Hippocampal formation (tissue), 2 donors: ENCODE data around the gene LAMA5.

Experiments used
- DNase-seq, 2 donors: peaks; one replicate each; lab custom pipeline; 2025; lab: John Stamatoyannopoulos, UW

Gene LAMA5

DNA sequence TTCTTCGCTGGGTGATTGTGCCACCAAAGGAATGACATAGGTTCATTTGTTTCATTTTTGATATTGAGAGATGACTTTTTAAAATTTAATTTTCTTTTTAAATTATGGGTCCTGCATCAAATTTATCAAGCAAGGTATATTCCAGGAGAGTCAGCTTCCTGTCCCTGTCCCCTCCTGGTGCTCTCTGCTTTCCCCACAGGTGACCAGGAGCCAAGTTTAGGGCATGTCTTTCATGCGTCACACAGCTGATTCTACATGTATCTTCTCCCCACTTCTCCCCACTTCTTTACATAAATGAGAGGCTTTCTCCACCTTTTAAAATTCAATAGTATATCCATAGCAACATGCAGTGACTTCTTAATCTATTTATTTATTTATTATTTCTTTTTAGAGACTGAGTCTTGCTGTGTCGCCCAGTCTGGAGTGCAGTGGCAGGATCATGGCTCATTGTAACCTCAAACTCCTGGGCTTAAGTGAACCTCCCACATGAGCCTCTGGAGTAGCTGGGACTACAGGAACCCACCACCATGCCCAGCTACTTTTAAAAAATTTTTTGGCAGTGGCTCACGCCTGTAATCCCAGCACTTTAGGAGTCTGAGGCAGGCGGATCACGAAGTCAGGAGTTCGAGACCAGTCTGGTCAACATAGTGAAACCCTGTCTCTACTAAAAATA, 98.7 kb downstream of the LAMA5 start:
- no peak for DNase-seq

GRCh38 chr20:62267543-62267942, 99.6 kb downstream of the LAMA5 start:
- DNase-seq, result no peak

- no peak for DNase-seq
These were observed 100.3 kb downstream of the LAMA5 start for GRCh38 chr20:62266851-62267250.

GRCh38 chr20:62266340-62266739, 100.8 kb downstream of the LAMA5 start:
- DNase-seq, result no peak

DNA sequence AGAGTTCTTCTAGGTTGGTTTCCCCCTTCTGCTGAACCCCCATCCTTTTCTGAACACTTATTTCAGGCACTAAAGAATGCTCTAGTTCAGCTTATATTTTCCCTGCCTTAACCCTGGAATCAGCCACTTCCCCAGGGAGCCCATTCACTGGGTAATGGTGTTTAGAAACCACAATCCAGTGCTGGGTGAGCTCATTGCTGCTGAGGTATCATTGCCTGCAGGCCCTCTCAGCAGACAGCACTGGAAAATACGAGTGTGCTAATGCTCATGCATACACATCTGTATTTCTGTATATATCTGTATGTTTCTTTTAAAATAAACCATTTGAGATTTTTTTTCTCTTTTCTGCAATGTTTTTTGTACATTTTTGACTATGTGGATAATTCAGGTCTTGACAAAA, 101.7 kb downstream of the LAMA5 start:
- no peak for DNase-seq

- no peak for DNase-seq
These were observed 103.7 kb downstream of the LAMA5 start for GRCh38 chr20:62263396-62263795.

DNA sequence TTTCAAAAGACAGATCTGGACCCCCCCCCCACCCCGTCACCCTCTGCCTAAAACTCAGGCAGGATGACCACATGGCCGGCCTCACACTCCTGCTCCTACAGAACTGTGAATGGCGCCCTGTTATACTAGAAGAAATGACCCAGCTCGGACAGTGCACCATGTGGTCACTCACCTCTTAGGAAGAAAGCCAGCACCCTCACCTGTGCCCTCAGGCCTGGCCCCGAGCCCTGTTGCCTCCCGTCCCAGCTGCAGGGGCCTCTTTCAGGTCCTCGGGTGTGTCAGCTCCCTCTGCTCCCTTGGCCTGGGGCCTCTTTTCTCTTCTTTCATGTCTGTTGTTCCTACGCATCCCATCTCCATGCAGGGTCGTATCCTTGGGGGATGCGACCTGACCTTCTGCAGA, 105.0 kb downstream of the LAMA5 start:
- no peak for DNase-seq

GRCh38 chr20:62259294-62259565, 107.9 kb downstream of the LAMA5 start:
- DNase-seq, result no peak
